ENCODE data around the gene PATZ1. TPM values are rescaled to one million over a fixed set of nuclear protein-coding genes. Genes with fewer than 3 reads are reported as not detected.

PATZ1 gene
- total and polyA plus RNA-seq, 2 of the 8 experiments (the other 6 are each of a cell fraction or from before 2014, with no cell fraction given) = 62.1 to 70.9 TPM

DNA sequence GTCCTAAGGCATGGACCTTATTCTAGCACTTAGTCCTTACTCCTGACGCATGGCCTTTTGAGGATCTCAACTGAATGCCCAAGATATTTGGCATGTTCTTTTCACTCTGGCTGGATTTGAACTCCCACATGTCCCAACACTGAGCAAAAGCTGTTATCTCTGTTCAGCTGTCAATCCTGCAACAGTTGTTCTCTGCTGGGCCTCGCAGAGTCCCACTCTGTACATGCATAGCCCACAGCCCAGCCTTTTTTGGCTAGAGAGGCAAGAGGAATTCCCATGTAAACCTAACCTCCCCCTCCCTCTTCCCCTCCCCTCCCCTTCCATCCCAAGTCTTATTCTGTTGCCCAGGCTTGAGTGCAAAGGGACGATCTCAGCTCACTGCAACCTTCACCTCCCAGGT is 31.5 kb upstream of the PATZ1 start:
- Histone ChIP-seq H3K9me3 (ENCODE audit: insufficient read depth in 2 of 2, low read depth in 1 of 2, low read length in 1 of 2) (no peaks in the 10 kb centered on the region), H3K79me1 (ENCODE audit: low read depth, low read length) (no peaks in the 10 kb centered on the region), H4K8ac (ENCODE audit: extremely low read depth, insufficient read depth, low read length) (no peak overlapping the region), H4K20me1 (replicated peaks in 1 of 2; ENCODE audit: control insufficient read depth in 1 of 2, insufficient read depth in 2 of 2, low read length in 2 of 2) (no peaks in the 10 kb centered on the region), H4K91ac (replicated peaks; ENCODE audit: insufficient read length, low read length) (no peak overlapping the region), H3K4me3 (ENCODE audit: extremely low read depth in 1 of 4, insufficient read depth in 2 of 4, low read depth in 3 of 4, low read length in 4 of 4) (no peak overlapping the region), H3K4ac (replicated peaks; ENCODE audit: insufficient read length, low read depth, low read length) (no peak overlapping the region), H3K4me1 (replicated peaks in 1 of 4; ENCODE audit: control insufficient read depth in 3 of 4, insufficient read depth in 4 of 4, low read length in 3 of 4) (no peaks in the 10 kb centered on the region), H3K36me3 (ENCODE audit: control insufficient read depth in 2 of 4, insufficient read depth in 4 of 4, low read length in 3 of 4) (no peaks in the 10 kb centered on the region), H3K23me2 (ENCODE audit: low read depth, low read length) (no peaks in the 10 kb centered on the region), H3K9ac (replicated peaks in 1 of 4; ENCODE audit: extremely low read depth in 1 of 4, low read depth in 3 of 4, low read length in 3 of 4) (no peak overlapping the region), H3K18ac (ENCODE audit: extremely low read depth, low read length) (no peak overlapping the region), H3K14ac (ENCODE audit: insufficient read length) (no peak overlapping the region), H2AK5ac (ENCODE audit: low read depth, low read length) (no peak overlapping the region), H4K5ac (ENCODE audit: insufficient read length, low read depth, low read length) (no peak overlapping the region), H3K27me3 (replicated peaks in 1 of 4; ENCODE audit: control insufficient read depth in 3 of 4, extremely low read depth in 1 of 4, insufficient read depth in 3 of 4, low read length in 3 of 4) (no peaks in the 10 kb centered on the region), H3K27ac (ENCODE audit: low read depth, low read length) (no peak overlapping the region), H2AFZ (ENCODE audit: low read length) (no peak overlapping the region), H3K4me2 (ENCODE audit: insufficient read depth in 1 of 2, low read depth in 2 of 2, low read length in 2 of 2) (no peak overlapping the region), H2BK5ac (ENCODE audit: low read depth, low read length) (no peak overlapping the region), H2BK120ac (replicated peaks; ENCODE audit: low read depth, low read length) (peak overlapping the region; percentile 15), H2BK20ac (ENCODE audit: low read length) (no peak overlapping the region), H3K79me2 (ENCODE audit: control insufficient read depth in 1 of 2, insufficient read depth in 2 of 2, low read length in 2 of 2) (no peaks in the 10 kb centered on the region), H3K23ac (ENCODE audit: insufficient read length) (no peak overlapping the region), H2BK15ac (ENCODE audit: low read length) (no peak overlapping the region), H2BK12ac (ENCODE audit: low read depth, low read length) (no peak overlapping the region), H3K56ac (replicated peaks; ENCODE audit: insufficient read length, low read depth, low read length) (no peak overlapping the region)
- 88% methylated on average over 3 of the region's 3 CpGs; no CpG with 5 or more reads in 1 of the 2 experiments for WGBS, 2 experiments (ENCODE audit: extremely low coverage in 1 of 2, insufficient coverage in 1 of 2, insufficient read length in 1 of 2, insufficient replicate concordance in 2 of 2, low coverage in 1 of 2, low lambda C conversion rate in 2 of 2, missing lambda C conversion rate in 1 of 2)
- ChIA-PET POLR2A (ENCODE audit: partially characterized antibody) (interaction anchor here (1.5 kb wide), 2 partner anchors 9 to 30 kb away, joined by 4 to 5 read pairs; no protein-coding TSS in a partner anchor), CTCF (ENCODE audit: partially characterized antibody) (interaction anchor here (0.6 kb wide), 1 partner anchor 82 kb away, joined by 3 read pairs; no protein-coding TSS in a partner anchor)
- DNase-seq (ENCODE audit: low read depth in 1 of 2, low spot score in 2 of 2) (no peak), FAIRE-seq (no peak)
- TF ChIP-seq BACH1 (IDR thresholded peaks at IDR 0.05; ENCODE audit: low read length) (no peak), ZNF274 (IDR thresholded peaks at IDR 0.05; ENCODE audit: borderline replicate concordance, extremely low read depth, low read length) (no peak), ATF2 (IDR thresholded peaks at IDR 0.05; ENCODE audit: low read length) (no peak), E2F6 (IDR thresholded peaks at IDR 0.05) (no peak), JUND (IDR thresholded peaks at IDR 0.05; ENCODE audit: low read length) (no peak), FOSL1 (IDR thresholded peaks at IDR 0.05; ENCODE audit: insufficient read depth, low read depth, low read length) (no peak), EZH2 (IDR thresholded peaks at IDR 0.05; ENCODE audit: low read depth, low read length, severe bottlenecking) (no peak)
- TF ChIP-seq, protein P1, sequence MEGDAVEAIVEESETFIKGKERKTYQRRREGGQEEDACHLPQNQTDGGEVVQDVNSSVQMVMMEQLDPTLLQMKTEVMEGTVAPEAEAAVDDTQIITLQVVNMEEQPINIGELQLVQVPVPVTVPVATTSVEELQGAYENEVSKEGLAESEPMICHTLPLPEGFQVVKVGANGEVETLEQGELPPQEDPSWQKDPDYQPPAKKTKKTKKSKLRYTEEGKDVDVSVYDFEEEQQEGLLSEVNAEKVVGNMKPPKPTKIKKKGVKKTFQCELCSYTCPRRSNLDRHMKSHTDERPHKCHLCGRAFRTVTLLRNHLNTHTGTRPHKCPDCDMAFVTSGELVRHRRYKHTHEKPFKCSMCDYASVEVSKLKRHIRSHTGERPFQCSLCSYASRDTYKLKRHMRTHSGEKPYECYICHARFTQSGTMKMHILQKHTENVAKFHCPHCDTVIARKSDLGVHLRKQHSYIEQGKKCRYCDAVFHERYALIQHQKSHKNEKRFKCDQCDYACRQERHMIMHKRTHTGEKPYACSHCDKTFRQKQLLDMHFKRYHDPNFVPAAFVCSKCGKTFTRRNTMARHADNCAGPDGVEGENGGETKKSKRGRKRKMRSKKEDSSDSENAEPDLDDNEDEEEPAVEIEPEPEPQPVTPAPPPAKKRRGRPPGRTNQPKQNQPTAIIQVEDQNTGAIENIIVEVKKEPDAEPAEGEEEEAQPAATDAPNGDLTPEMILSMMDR (IDR thresholded peaks at IDR 0.05; ENCODE audit: control extremely low read depth in 1 of 3, insufficient read depth in 1 of 3, low read depth in 1 of 3, low read length in 3 of 3) = no peak
